MM.1S (cell line): Measurements from ENCODE around the gene CDX1.

Experiments
- DNase-seq: peaks from one replicate; pipeline ENCODE4 v3.0.0-alpha.2; 2015
- H2AFZ ChIP-seq: fragments of 300-600 bp; sonication (generic); 2 replicates; pipeline ENCODE4 v1.6.0; 2016; ENCODE audit warnings: antibody characterized with exemption, low read length
- H3F3A ChIP-seq: fragments of 300-600 bp; sonication (generic); 2 replicates; pipeline ENCODE4 v1.6.1; 2016; ENCODE audit warnings: mild to moderate bottlenecking, antibody characterized with exemption, low read length, moderate library complexity, mixed read lengths; ENCODE audit not compliant: insufficient read depth
- H3K27ac ChIP-seq: fragments of 300-600 bp; sonication (generic); 2 replicates; pipeline ENCODE4 v1.5.1; 2016; ENCODE audit warnings: mild to moderate bottlenecking, low read length
- H3K27me3 ChIP-seq: fragments of 300-600 bp; sonication (generic); replicated peaks from 2 replicates; pipeline ENCODE4 v1.6.0; 2016; ENCODE audit warnings: low read length; ENCODE audit not compliant: insufficient read depth
- H3K36me3 ChIP-seq: fragments of 300-600 bp; sonication (generic); replicated peaks from 2 replicates; pipeline ENCODE4 v1.6.1; 2016; ENCODE audit warnings: mild to moderate bottlenecking, low read length, mixed read lengths; ENCODE audit not compliant: insufficient read depth
- H3K4me1 ChIP-seq: fragments of 300-600 bp; sonication (generic); 2 replicates; pipeline ENCODE4 v1.6.1; 2016; ENCODE audit warnings: low read length, mixed read lengths
- H3K4me2 ChIP-seq: fragments of 300-600 bp; sonication (generic); 2 replicates; pipeline ENCODE4 v1.6.0; 2016; ENCODE audit warnings: low read depth, low read length
- H3K4me3 ChIP-seq: fragments of 300-600 bp; sonication (generic); 2 replicates; pipeline ENCODE4 v1.5.1; 2016; ENCODE audit warnings: low read length, mixed read lengths
- H3K79me2 ChIP-seq: fragments of 300-600 bp; sonication (generic); 2 replicates; pipeline ENCODE4 v1.6.1; 2016; ENCODE audit warnings: mixed run types, low read length, mixed read lengths
- H3K9ac ChIP-seq: fragments of 300-600 bp; sonication (generic); 2 replicates; pipeline ENCODE4 v1.6.1; 2016; ENCODE audit warnings: low read length, mixed read lengths
- H3K9me2 ChIP-seq: fragments of 300-600 bp; sonication (generic); replicated peaks from 2 replicates; pipeline ENCODE4 v1.6.1; 2016; ENCODE audit warnings: mild to moderate bottlenecking, low read length, mixed read lengths; ENCODE audit not compliant: insufficient read depth
- H3K9me3 ChIP-seq: fragments of 300-600 bp; sonication (generic); replicated peaks from 2 replicates; pipeline ENCODE4 v1.6.1; 2016; ENCODE audit warnings: mild to moderate bottlenecking, low read length, mixed read lengths; ENCODE audit not compliant: insufficient read depth
- H4K20me1 ChIP-seq: fragments of 300-600 bp; sonication (generic); 2 replicates; pipeline ENCODE4 v1.6.1; 2016; ENCODE audit warnings: mild to moderate bottlenecking, low read length, moderate library complexity, mixed read lengths; ENCODE audit not compliant: insufficient read depth
- CTCF ChIP-seq: fragments of 300-600 bp; sonication (generic); IDR thresholded peaks from 2 replicates; pipeline ENCODE4 v1.5.1; 2016; ENCODE audit warnings: antibody characterized with exemption, low read length, mixed read lengths
- EZH2 ChIP-seq: fragments of 300-600 bp; sonication (generic); optimal IDR thresholded peaks from 2 replicates; pipeline ENCODE3; 2017; ENCODE audit warnings: low read depth, mild to moderate bottlenecking, antibody characterized with exemption, low read length, mixed read lengths
- EZH2phosphoT487 ChIP-seq: fragments of 300-600 bp; sonication (generic); IDR thresholded peaks from 2 replicates; pipeline ENCODE4 v1.6.1; 2018; ENCODE audit warnings: antibody characterized with exemption, low read length

CDX1 gene

GRCh38 chr5:150142185-150142958 is 24.2 kb upstream of the CDX1 start:
- Histone ChIP-seq H3K9ac (no peak overlapping the region), H3F3A (no peaks in the 10 kb centered on the region), H2AFZ (no peak overlapping the region), H3K79me2 (no peaks in the 10 kb centered on the region), H3K36me3 (no peaks in the 10 kb centered on the region), H3K4me1 (no peaks in the 10 kb centered on the region), H3K27ac (no peak overlapping the region), H4K20me1 (no peaks in the 10 kb centered on the region), H3K4me3 (no peak overlapping the region), H3K9me3 (no peaks in the 10 kb centered on the region), H3K9me2 (no peaks in the 10 kb centered on the region), H3K4me2 (no peak overlapping the region), H3K27me3 (no peaks in the 10 kb centered on the region)
- TF ChIP-seq EZH2 (no peak), CTCF (no peak), EZH2phosphoT487 (no peak)
- DNase-seq: no peak

GRCh38 chr5:150142959-150143349 is 23.6 kb upstream of the CDX1 start:
- no peaks in the 10 kb centered on the region for H3K4me1 ChIP-seq
- H3K9me2 ChIP-seq: no peaks in the 10 kb centered on the region
- no peaks in the 10 kb centered on the region for H4K20me1 ChIP-seq
- no peak overlapping the region for H3K27ac ChIP-seq
- no peaks in the 10 kb centered on the region for H3K79me2 ChIP-seq
- no peaks in the 10 kb centered on the region for H3K27me3 ChIP-seq
- H2AFZ ChIP-seq: no peak overlapping the region
- H3K4me3 ChIP-seq: no peak overlapping the region
- H3K9me3 ChIP-seq: no peaks in the 10 kb centered on the region
- H3F3A ChIP-seq: no peaks in the 10 kb centered on the region
- no peak for TF ChIP-seq EZH2phosphoT487
- TF ChIP-seq EZH2: no peak
- no peak for TF ChIP-seq CTCF
- no peak overlapping the region for H3K9ac ChIP-seq
- no peak overlapping the region for H3K4me2 ChIP-seq
- DNase-seq: no peak
- H3K36me3 ChIP-seq: no peaks in the 10 kb centered on the region

GRCh38 chr5:150143350-150144245 is 23.0 kb upstream of the CDX1 start:
- H3F3A ChIP-seq: no peaks in the 10 kb centered on the region
- no peak overlapping the region for H3K4me2 ChIP-seq
- H3K9me2 ChIP-seq: no peaks in the 10 kb centered on the region
- H3K79me2 ChIP-seq: no peaks in the 10 kb centered on the region
- no peaks in the 10 kb centered on the region for H3K36me3 ChIP-seq
- no peaks in the 10 kb centered on the region for H3K4me1 ChIP-seq
- no peak overlapping the region for H2AFZ ChIP-seq
- H3K9ac ChIP-seq: no peak overlapping the region
- no peaks in the 10 kb centered on the region for H4K20me1 ChIP-seq
- TF ChIP-seq CTCF (no peak), EZH2phosphoT487 (no peak), EZH2 (no peak)
- no peak overlapping the region for H3K27ac ChIP-seq
- no peaks in the 10 kb centered on the region for H3K27me3 ChIP-seq
- no peak overlapping the region for H3K4me3 ChIP-seq
- no peak for DNase-seq
- H3K9me3 ChIP-seq: no peaks in the 10 kb centered on the region
